Panc1 (cell line): ENCODE data around the gene PGF. TPM values are rescaled to one million over a fixed set of nuclear protein-coding genes. Genes with fewer than 3 reads are reported as not detected.

ENCODE experiments used
- ATAC-seq: fragments of 200-7000 bp; cut with Tn5 transposase; 2 replicates; pipeline ENCODE4 v1.9.1; 2020; ENCODE audit warnings: mild to moderate bottlenecking, moderate library complexity
- BruUV-seq: library from RNA; stranded (reverse); fragments of 400-500 nt; replicated peaks from 2 replicates; lab custom pipeline; 2021; lab: Mats Ljungman, UMichigan
- CTCF ChIA-PET: fragments of 300-600 bp; sonication (Branson Sonifier 250); formaldehyde crosslinking; loops from one replicate; lab custom pipeline; 2022; ENCODE audit warnings: antibody characterized with exemption; lab: Charles Lee
- POLR2A ChIA-PET: fragments of 300-600 bp; sonication (Branson Sonifier 250); formaldehyde crosslinking; loops from one replicate; lab custom pipeline; 2022; ENCODE audit warnings: antibody characterized with exemption; lab: Charles Lee
- DNase-seq: peaks from one replicate; pipeline ENCODE4 v3.0.0-alpha.2; 2010; ENCODE audit warnings: low read depth, low spot score
- H3K27ac ChIP-seq: 2 replicates; pipeline ENCODE4 v1.5.1; 2011; ENCODE audit warnings: mild to moderate bottlenecking, low read length, inconsistent platforms
- H3K27me3 ChIP-seq: fragments of 200-500 bp; sonication (Bioruptor generic); 2 replicates; pipeline ENCODE4 v1.6.0; 2014; ENCODE audit warnings: low read length, inconsistent platforms; ENCODE audit not compliant: control insufficient read depth, insufficient read depth
- H3K36me3 ChIP-seq: fragments of 200-500 bp; sonication (Bioruptor generic); 2 replicates; pipeline ENCODE4 v1.5.1; 2014; ENCODE audit warnings: inconsistent platforms, mild to moderate bottlenecking, low read length, moderate library complexity; ENCODE audit not compliant: control insufficient read depth, insufficient read depth
- H3K4me1 ChIP-seq: 2 replicates; pipeline ENCODE4 v1.5.1; 2011; ENCODE audit warnings: inconsistent platforms, mild to moderate bottlenecking, low read length, moderate library complexity; ENCODE audit not compliant: control insufficient read depth, insufficient read depth
- H3K4me3 ChIP-seq, 2 experiments: 2 replicates each; pipeline ENCODE4 v1.5.1; 2011 to 2012; ENCODE audit warnings: low read depth in 2 of 2, low read length in 2 of 2, mild to moderate bottlenecking in 2 of 2, inconsistent platforms in 1 of 2, moderate library complexity in 1 of 2
- H3K9me3 ChIP-seq: fragments of 200-500 bp; sonication (Bioruptor generic); 2 replicates; pipeline ENCODE4 v1.5.1; 2014; ENCODE audit warnings: low read depth, mild to moderate bottlenecking, inconsistent platforms, low read length, moderate library complexity; ENCODE audit not compliant: control insufficient read depth, insufficient read depth
- POLR2AphosphoS5 ChIP-seq: IDR thresholded peaks from 2 replicates; pipeline ENCODE4 v1.6.1; 2012; ENCODE audit warnings: mild to moderate bottlenecking, low read depth, low read length, moderate library complexity
- SIN3A ChIP-seq: IDR thresholded peaks from 2 replicates; pipeline ENCODE4 v1.6.1; 2012; ENCODE audit warnings: low read depth, mild to moderate bottlenecking, low read length, moderate library complexity, borderline replicate concordance; ENCODE audit not compliant: insufficient read depth
- TCF7L2 ChIP-seq: IDR thresholded peaks from 2 replicates; pipeline ENCODE4 v1.6.1; 2011; ENCODE audit warnings: mild to moderate bottlenecking, low read depth, low read length, inconsistent platforms
- in situ Hi-C: cut with HindIII; loops from 2 replicates; pipeline ENCODE4 v1.10.0; 2016; ENCODE audit warnings: low sequenced_read_pairs, low pct_unique_long_range_greater_than_20kb
- intact Hi-C: fragments of 100-400 bp; cut with micrococcal nuclease; formaldehyde crosslinking; loops from one replicate; pipeline ENCODE4 v1.10.0; 2022; ENCODE audit not compliant: unreplicated experiment
- total RNA-seq: library from RNA; stranded (reverse); gene quantifications from one replicate; pipeline ENCODE4 v1.2.1, GENCODE V29; 2021; ENCODE audit not compliant: unreplicated experiment
- TF ChIP-seq, protein P1 (sequence below): fragments of 450-650 bp; IDR thresholded peaks from 2 replicates; pipeline ENCODE4 v1.5.1; 2017; ENCODE audit warnings: mild to moderate bottlenecking
- TF ChIP-seq, protein P2 (sequence below), 2 experiments: IDR thresholded peaks; 2 replicates each; pipeline ENCODE4 v1.6.1; 2011 to 2012; ENCODE audit warnings: low read depth in 2 of 2, control low read depth in 1 of 2, low read length in 1 of 2, mild to moderate bottlenecking in 1 of 2, moderate library complexity in 1 of 2; ENCODE audit not compliant: insufficient read depth in 1 of 2

Gene PGF
- total RNA-seq, 1 experiment from 2014 or later: 7.3 TPM

DNA sequence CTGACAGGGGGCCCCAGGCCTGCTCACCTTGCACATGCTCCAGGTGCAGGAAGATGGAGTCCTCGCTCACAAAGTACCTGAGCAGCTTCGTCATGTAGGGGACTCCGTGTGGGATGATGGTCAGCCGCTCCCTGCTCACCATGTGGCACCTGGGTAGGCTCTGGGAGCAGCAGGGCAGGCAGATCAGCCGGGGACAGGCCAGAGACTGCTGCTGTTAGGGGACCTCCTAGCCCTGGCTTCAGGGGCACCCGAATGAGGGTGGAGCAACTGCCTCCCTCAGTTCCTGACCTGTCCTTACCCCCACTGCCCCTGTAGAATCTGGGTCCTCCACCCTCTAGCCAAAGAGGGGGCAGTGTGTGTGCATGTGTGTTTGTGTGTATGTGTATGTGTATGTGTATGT lies 44.2 kb downstream of the PGF start:
- TF ChIP-seq, protein P1, sequence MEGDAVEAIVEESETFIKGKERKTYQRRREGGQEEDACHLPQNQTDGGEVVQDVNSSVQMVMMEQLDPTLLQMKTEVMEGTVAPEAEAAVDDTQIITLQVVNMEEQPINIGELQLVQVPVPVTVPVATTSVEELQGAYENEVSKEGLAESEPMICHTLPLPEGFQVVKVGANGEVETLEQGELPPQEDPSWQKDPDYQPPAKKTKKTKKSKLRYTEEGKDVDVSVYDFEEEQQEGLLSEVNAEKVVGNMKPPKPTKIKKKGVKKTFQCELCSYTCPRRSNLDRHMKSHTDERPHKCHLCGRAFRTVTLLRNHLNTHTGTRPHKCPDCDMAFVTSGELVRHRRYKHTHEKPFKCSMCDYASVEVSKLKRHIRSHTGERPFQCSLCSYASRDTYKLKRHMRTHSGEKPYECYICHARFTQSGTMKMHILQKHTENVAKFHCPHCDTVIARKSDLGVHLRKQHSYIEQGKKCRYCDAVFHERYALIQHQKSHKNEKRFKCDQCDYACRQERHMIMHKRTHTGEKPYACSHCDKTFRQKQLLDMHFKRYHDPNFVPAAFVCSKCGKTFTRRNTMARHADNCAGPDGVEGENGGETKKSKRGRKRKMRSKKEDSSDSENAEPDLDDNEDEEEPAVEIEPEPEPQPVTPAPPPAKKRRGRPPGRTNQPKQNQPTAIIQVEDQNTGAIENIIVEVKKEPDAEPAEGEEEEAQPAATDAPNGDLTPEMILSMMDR: no peak
- TF ChIP-seq POLR2AphosphoS5: no peak
- TF ChIP-seq, protein P2, sequence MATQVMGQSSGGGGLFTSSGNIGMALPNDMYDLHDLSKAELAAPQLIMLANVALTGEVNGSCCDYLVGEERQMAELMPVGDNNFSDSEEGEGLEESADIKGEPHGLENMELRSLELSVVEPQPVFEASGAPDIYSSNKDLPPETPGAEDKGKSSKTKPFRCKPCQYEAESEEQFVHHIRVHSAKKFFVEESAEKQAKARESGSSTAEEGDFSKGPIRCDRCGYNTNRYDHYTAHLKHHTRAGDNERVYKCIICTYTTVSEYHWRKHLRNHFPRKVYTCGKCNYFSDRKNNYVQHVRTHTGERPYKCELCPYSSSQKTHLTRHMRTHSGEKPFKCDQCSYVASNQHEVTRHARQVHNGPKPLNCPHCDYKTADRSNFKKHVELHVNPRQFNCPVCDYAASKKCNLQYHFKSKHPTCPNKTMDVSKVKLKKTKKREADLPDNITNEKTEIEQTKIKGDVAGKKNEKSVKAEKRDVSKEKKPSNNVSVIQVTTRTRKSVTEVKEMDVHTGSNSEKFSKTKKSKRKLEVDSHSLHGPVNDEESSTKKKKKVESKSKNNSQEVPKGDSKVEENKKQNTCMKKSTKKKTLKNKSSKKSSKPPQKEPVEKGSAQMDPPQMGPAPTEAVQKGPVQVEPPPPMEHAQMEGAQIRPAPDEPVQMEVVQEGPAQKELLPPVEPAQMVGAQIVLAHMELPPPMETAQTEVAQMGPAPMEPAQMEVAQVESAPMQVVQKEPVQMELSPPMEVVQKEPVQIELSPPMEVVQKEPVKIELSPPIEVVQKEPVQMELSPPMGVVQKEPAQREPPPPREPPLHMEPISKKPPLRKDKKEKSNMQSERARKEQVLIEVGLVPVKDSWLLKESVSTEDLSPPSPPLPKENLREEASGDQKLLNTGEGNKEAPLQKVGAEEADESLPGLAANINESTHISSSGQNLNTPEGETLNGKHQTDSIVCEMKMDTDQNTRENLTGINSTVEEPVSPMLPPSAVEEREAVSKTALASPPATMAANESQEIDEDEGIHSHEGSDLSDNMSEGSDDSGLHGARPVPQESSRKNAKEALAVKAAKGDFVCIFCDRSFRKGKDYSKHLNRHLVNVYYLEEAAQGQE (IDR thresholded peaks at IDR 0.05; ENCODE audit: insufficient read depth in 1 of 2, low read depth in 2 of 2, low read length in 1 of 2): no peak
- no peak for TF ChIP-seq TCF7L2
- no peak for TF ChIP-seq SIN3A
- DNase-seq (no peak), ATAC-seq (no peak)
- in situ Hi-C loops (no loop called here), intact Hi-C loops (no loop called here)
- H3K9me3 ChIP-seq: no peaks in the 10 kb centered on the region
- POLR2A ChIA-PET: no interaction called here
- H3K36me3 ChIP-seq: no peaks in the 10 kb centered on the region
- no peak overlapping the region for H3K4me3 ChIP-seq
- BruUV-seq: no TSS peak
- CTCF ChIA-PET: no interaction called here
- H3K27me3 ChIP-seq: no peaks in the 10 kb centered on the region
- no peak overlapping the region for H3K27ac ChIP-seq
- no peaks in the 10 kb centered on the region for H3K4me1 ChIP-seq

DNA sequence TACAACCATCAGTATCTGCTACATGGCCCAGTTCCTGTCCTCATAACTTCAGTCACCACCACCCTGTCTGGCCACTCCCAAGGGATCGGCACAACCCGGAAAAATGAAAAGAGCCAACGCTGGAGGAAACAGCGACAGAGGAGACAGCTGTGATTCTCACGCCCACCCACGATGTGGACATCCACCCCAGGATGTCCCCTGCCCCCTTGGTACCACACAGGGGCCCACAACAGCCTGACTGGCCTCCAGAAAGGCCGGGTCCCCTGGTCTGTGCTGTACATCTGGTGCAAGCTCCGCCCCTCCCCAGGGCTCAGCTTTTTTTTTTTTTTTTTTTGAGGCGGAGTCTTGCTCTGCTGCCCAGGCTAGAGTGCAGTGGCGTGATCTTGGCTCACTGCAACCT lies 44.8 kb downstream of the PGF start:
- Histone ChIP-seq H3K27ac (no peak overlapping the region), H3K4me3 (no peak overlapping the region), H3K9me3 (no peaks in the 10 kb centered on the region), H3K36me3 (no peaks in the 10 kb centered on the region), H3K27me3 (no peaks in the 10 kb centered on the region), H3K4me1 (no peaks in the 10 kb centered on the region)
- in situ Hi-C loops: no loop called here
- ATAC-seq (no peak), DNase-seq (no peak)
- ChIA-PET POLR2A (no interaction called here), CTCF (no interaction called here)
- TF ChIP-seq, protein P1: no peak
- TF ChIP-seq POLR2AphosphoS5: no peak
- TF ChIP-seq TCF7L2: no peak
- TF ChIP-seq, protein P2 (IDR thresholded peaks at IDR 0.05; ENCODE audit: insufficient read depth in 1 of 2, low read depth in 2 of 2, low read length in 1 of 2): no peak
- TF ChIP-seq SIN3A: no peak
- BruUV-seq: no TSS peak
- intact Hi-C loops: no loop called here
